Measurements from ENCODE around the gene PAFAH2. TPM values are rescaled to one million over a fixed set of nuclear protein-coding genes. Genes with fewer than 3 reads are reported as not detected.

The PAFAH2 gene
- total and polyA plus RNA-seq, 2 of the 8 experiments (the other 6 are each of a cell fraction or from before 2014, with no cell fraction given), result 7.7 to 9.3 TPM

GRCh38 chr1:25932321-25932720 is 65.5 kb downstream of the PAFAH2 start:
- POLR2A ChIA-PET (ENCODE audit: partially characterized antibody), result interaction anchor here (0.7 kb wide), 1 partner anchor 124 kb away, joined by 3 read pairs; no protein-coding TSS in a partner anchor
- H2AFZ ChIP-seq (ENCODE audit: low read length), result no peak overlapping the region
- TF ChIP-seq EP300 (IDR thresholded peaks at IDR 0.05; ENCODE audit: borderline replicate concordance in 1 of 2, low read depth in 2 of 2, low read length in 2 of 2), result no peak
- TF ChIP-seq EZH2 (IDR thresholded peaks at IDR 0.05; ENCODE audit: low read depth, low read length, severe bottlenecking), result no peak
- TF ChIP-seq CHD1 (IDR thresholded peaks at IDR 0.05; ENCODE audit: low read depth, low read length), result no peak
- TF ChIP-seq JUN (IDR thresholded peaks at IDR 0.05; ENCODE audit: low read depth, low read length), result no peak
- no peak for TF ChIP-seq POLR2AphosphoS5 (IDR thresholded peaks at IDR 0.05; ENCODE audit: low read depth, low read length)
- TF ChIP-seq TBP (IDR thresholded peaks at IDR 0.05; ENCODE audit: low read depth, low read length), result no peak
- TF ChIP-seq CHD2 (IDR thresholded peaks at IDR 0.05; ENCODE audit: low read length), result no peak
- TF ChIP-seq CTCF (IDR thresholded peaks at IDR 0.05; ENCODE audit: control extremely low read depth in 1 of 3, insufficient read depth in 1 of 3, low read depth in 1 of 3, low read length in 3 of 3), result no peak
- no peak for TF ChIP-seq ASH2L (IDR thresholded peaks at IDR 0.05; ENCODE audit: low read length)
- no peak for TF ChIP-seq E2F6 (IDR thresholded peaks at IDR 0.05)
- TF ChIP-seq SP4 (IDR thresholded peaks at IDR 0.05; ENCODE audit: low read length), result no peak

More at GRCh38 chr1:25932321-25932720, 65.5 kb downstream of the PAFAH2 start:
- Histone ChIP-seq H3K36me3 (ENCODE audit: control insufficient read depth in 2 of 4, insufficient read depth in 4 of 4, low read length in 3 of 4) (no peaks in the 10 kb centered on the region), H3K23me2 (ENCODE audit: low read depth, low read length) (no peaks in the 10 kb centered on the region), H3K79me1 (ENCODE audit: low read depth, low read length) (no peaks in the 10 kb centered on the region), H3K14ac (ENCODE audit: insufficient read length) (no peak overlapping the region), H3K27ac (ENCODE audit: low read depth, low read length) (no peak overlapping the region), H3K4me1 (replicated peaks in 1 of 4; ENCODE audit: control insufficient read depth in 3 of 4, insufficient read depth in 4 of 4, low read length in 3 of 4) (peaks cover 0 to 2% (median under 1%) of the 10 kb centered on the region in 4 experiments; a peak in 4 of 7 replicates), H2BK120ac (replicated peaks; ENCODE audit: low read depth, low read length) (no peak overlapping the region), H3K27me3 (replicated peaks in 1 of 4; ENCODE audit: control insufficient read depth in 3 of 4, extremely low read depth in 1 of 4, insufficient read depth in 3 of 4, low read length in 3 of 4) (no peaks in the 10 kb centered on the region), H3K79me2 (ENCODE audit: control insufficient read depth in 1 of 2, insufficient read depth in 2 of 2, low read length in 2 of 2) (no peaks in the 10 kb centered on the region), H3K4me3 (ENCODE audit: extremely low read depth in 1 of 4, insufficient read depth in 2 of 4, low read depth in 3 of 4, low read length in 4 of 4) (no peak overlapping the region), H3K18ac (ENCODE audit: extremely low read depth, low read length) (no peak overlapping the region), H2BK5ac (ENCODE audit: low read depth, low read length) (no peak overlapping the region), H2AK5ac (ENCODE audit: low read depth, low read length) (no peak overlapping the region), H3K4ac (replicated peaks; ENCODE audit: insufficient read length, low read depth, low read length) (no peak overlapping the region), H2BK12ac (ENCODE audit: low read depth, low read length) (no peak overlapping the region), H3K9ac (replicated peaks in 1 of 4; ENCODE audit: extremely low read depth in 1 of 4, low read depth in 3 of 4, low read length in 3 of 4) (no peak overlapping the region), H3K9me3 (ENCODE audit: insufficient read depth in 2 of 2, low read depth in 1 of 2, low read length in 1 of 2) (no peaks in the 10 kb centered on the region), H4K20me1 (replicated peaks in 1 of 2; ENCODE audit: control insufficient read depth in 1 of 2, insufficient read depth in 2 of 2, low read length in 2 of 2) (no peaks in the 10 kb centered on the region), H4K5ac (ENCODE audit: insufficient read length, low read depth, low read length) (no peak overlapping the region), H4K8ac (ENCODE audit: extremely low read depth, insufficient read depth, low read length) (no peak overlapping the region), H3K56ac (replicated peaks; ENCODE audit: insufficient read length, low read depth, low read length) (no peak overlapping the region), H4K91ac (replicated peaks; ENCODE audit: insufficient read length, low read length) (no peak overlapping the region), H2BK15ac (ENCODE audit: low read length) (no peak overlapping the region), H3K23ac (ENCODE audit: insufficient read length) (no peak overlapping the region), H2BK20ac (ENCODE audit: low read length) (no peak overlapping the region), H3K4me2 (ENCODE audit: insufficient read depth in 1 of 2, low read depth in 2 of 2, low read length in 2 of 2) (no peak overlapping the region)
- DNase-seq (ENCODE audit: low read depth in 1 of 2, low spot score in 2 of 2), result no peak
- CTCF ChIA-PET (ENCODE audit: partially characterized antibody), result interaction anchor here (0.9 to 2.1 kb wide), 3 partner anchors 13 to 79 kb away, joined by 3 to 4 read pairs (median 3); no protein-coding TSS in a partner anchor
- WGBS, 2 experiments (ENCODE audit: extremely low coverage in 1 of 2, insufficient coverage in 1 of 2, insufficient read length in 1 of 2, insufficient replicate concordance in 2 of 2, low coverage in 1 of 2, low lambda C conversion rate in 2 of 2, missing lambda C conversion rate in 1 of 2), result 90% methylated on average over 5 of the region's 5 CpGs; no CpG with 5 or more reads in 1 of the 2 experiments
- no peak for FAIRE-seq

All from H1 (cell line).